ENCODE results near the gene UBR4. TPM values are rescaled to one million over a fixed set of nuclear protein-coding genes. Genes with fewer than 3 reads are reported as not detected.
A peak's percentile ranks its signal among the peaks of the same experiment; 100 is the strongest.

UBR4 gene
- total RNA-seq, 1 experiment from 2014 or later = 126 TPM

- Histone ChIP-seq H3K36me3 (ENCODE audit: control insufficient read depth, insufficient read depth, low read length) (peaks cover 21% of the 10 kb centered on the region), H3K9me3 (ENCODE audit: control insufficient read depth, insufficient read depth, low read depth, low read length) (no peaks in the 10 kb centered on the region), H3K27ac (ENCODE audit: low read length) (peak overlapping the region; percentile 98), H3K27me3 (ENCODE audit: control insufficient read depth, insufficient read depth, low read length) (no peaks in the 10 kb centered on the region), H3K4me1 (ENCODE audit: control insufficient read depth, insufficient read depth, low read length) (peaks cover 33% of the 10 kb centered on the region), H3K4me3 (ENCODE audit: low read depth in 2 of 2, low read length in 2 of 2) (peak overlapping the region; percentile 81 to 90)
- POLR2A ChIA-PET = interaction anchor here (0.6 to 0.7 kb wide), 2 partner anchors 10 to 29 kb away, joined by 4 to 7 read pairs; no protein-coding TSS in a partner anchor
- CTCF ChIA-PET = no interaction called here
- in situ Hi-C loops (cut with HindIII; ENCODE audit: low pct_unique_long_range_greater_than_20kb, low sequenced_read_pairs) = no loop called here
- DNase-seq (ENCODE audit: low read depth, low spot score) (no peak), ATAC-seq (peak; percentile 42)
- intact Hi-C loops (cut with micrococcal nuclease; ENCODE audit: unreplicated experiment) = no loop called here
- TF ChIP-seq SIN3A (IDR thresholded peaks at IDR 0.05; ENCODE audit: borderline replicate concordance, insufficient read depth, low read depth, low read length) (0 out of 2 replicates have a peak, but pooled peaks have one; percentile 35), POLR2AphosphoS5 (IDR thresholded peaks at IDR 0.05; ENCODE audit: low read depth, low read length) (no peak)
- BruUV-seq (replicated peaks) = no TSS peak
Measured at GRCh38 chr1:19209439-19209989, 552 bp downstream of the UBR4 start.

DNA sequence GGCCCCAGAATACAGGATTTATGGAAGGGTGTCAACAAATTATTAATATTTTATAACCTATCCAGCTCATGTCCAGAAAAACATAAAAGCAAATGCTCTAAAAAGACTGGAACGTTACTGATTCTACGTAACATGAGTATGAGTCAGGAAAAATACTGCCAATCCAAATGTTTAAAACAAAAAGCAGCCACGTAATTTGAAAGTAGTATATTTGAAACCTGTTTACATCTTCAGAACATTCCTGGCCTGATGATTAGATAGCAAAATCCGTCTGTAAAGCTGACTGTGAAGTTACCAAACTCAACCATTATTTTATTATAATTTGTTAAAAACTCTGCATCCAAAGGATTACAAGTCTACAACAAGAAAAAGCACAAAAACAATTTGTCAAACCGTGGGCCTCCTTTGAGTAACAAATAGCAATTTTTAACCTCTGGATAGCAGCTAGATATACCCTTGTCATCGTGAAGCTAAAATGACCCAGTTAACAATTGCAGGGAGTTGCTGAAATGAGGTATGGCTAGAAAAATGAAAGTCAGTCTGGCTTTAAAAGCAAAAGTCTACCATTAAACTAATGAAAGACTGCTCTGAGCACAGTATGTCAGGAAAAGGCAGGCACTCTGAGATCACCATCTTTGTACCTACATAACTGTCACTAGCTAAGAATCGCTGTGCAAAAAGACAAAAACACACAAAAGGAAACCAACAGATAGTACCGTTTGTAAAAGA lies 1.2 kb downstream of the UBR4 start:
- in situ Hi-C loops (cut with HindIII; ENCODE audit: low pct_unique_long_range_greater_than_20kb, low sequenced_read_pairs) (no loop called here), intact Hi-C loops (cut with micrococcal nuclease; ENCODE audit: unreplicated experiment) (no loop called here)
- Histone ChIP-seq H3K9me3 (ENCODE audit: control insufficient read depth, insufficient read depth, low read depth, low read length) (no peaks in the 10 kb centered on the region), H3K27ac (ENCODE audit: low read length) (peak overlapping the region; percentile 98), H3K4me1 (ENCODE audit: control insufficient read depth, insufficient read depth, low read length) (peaks cover 33% of the 10 kb centered on the region), H3K36me3 (ENCODE audit: control insufficient read depth, insufficient read depth, low read length) (peaks cover 15% of the 10 kb centered on the region), H3K4me3 (ENCODE audit: low read depth in 2 of 2, low read length in 2 of 2) (peak overlapping the region; percentile 81 to 90), H3K27me3 (ENCODE audit: control insufficient read depth, insufficient read depth, low read length) (no peaks in the 10 kb centered on the region)
- CTCF ChIA-PET = no interaction called here
- TF ChIP-seq, protein P1, sequence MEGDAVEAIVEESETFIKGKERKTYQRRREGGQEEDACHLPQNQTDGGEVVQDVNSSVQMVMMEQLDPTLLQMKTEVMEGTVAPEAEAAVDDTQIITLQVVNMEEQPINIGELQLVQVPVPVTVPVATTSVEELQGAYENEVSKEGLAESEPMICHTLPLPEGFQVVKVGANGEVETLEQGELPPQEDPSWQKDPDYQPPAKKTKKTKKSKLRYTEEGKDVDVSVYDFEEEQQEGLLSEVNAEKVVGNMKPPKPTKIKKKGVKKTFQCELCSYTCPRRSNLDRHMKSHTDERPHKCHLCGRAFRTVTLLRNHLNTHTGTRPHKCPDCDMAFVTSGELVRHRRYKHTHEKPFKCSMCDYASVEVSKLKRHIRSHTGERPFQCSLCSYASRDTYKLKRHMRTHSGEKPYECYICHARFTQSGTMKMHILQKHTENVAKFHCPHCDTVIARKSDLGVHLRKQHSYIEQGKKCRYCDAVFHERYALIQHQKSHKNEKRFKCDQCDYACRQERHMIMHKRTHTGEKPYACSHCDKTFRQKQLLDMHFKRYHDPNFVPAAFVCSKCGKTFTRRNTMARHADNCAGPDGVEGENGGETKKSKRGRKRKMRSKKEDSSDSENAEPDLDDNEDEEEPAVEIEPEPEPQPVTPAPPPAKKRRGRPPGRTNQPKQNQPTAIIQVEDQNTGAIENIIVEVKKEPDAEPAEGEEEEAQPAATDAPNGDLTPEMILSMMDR (IDR thresholded peaks at IDR 0.05) = no peak
- TF ChIP-seq POLR2AphosphoS5 (IDR thresholded peaks at IDR 0.05; ENCODE audit: low read depth, low read length) = no peak
- no peak for TF ChIP-seq SIN3A (IDR thresholded peaks at IDR 0.05; ENCODE audit: borderline replicate concordance, insufficient read depth, low read depth, low read length)
- TF ChIP-seq, protein P2, sequence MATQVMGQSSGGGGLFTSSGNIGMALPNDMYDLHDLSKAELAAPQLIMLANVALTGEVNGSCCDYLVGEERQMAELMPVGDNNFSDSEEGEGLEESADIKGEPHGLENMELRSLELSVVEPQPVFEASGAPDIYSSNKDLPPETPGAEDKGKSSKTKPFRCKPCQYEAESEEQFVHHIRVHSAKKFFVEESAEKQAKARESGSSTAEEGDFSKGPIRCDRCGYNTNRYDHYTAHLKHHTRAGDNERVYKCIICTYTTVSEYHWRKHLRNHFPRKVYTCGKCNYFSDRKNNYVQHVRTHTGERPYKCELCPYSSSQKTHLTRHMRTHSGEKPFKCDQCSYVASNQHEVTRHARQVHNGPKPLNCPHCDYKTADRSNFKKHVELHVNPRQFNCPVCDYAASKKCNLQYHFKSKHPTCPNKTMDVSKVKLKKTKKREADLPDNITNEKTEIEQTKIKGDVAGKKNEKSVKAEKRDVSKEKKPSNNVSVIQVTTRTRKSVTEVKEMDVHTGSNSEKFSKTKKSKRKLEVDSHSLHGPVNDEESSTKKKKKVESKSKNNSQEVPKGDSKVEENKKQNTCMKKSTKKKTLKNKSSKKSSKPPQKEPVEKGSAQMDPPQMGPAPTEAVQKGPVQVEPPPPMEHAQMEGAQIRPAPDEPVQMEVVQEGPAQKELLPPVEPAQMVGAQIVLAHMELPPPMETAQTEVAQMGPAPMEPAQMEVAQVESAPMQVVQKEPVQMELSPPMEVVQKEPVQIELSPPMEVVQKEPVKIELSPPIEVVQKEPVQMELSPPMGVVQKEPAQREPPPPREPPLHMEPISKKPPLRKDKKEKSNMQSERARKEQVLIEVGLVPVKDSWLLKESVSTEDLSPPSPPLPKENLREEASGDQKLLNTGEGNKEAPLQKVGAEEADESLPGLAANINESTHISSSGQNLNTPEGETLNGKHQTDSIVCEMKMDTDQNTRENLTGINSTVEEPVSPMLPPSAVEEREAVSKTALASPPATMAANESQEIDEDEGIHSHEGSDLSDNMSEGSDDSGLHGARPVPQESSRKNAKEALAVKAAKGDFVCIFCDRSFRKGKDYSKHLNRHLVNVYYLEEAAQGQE (IDR thresholded peaks at IDR 0.05; ENCODE audit: insufficient read depth in 1 of 2, low read depth in 2 of 2, low read length in 1 of 2) = no peak
- TF ChIP-seq TCF7L2 (IDR thresholded peaks at IDR 0.05; ENCODE audit: low read depth, low read length) = no peak
- ATAC-seq = no peak
- POLR2A ChIA-PET = interaction anchor here (0.6 to 0.7 kb wide), 2 partner anchors 9 to 28 kb away, joined by 4 to 7 read pairs; no protein-coding TSS in a partner anchor
- TSS peak; percentile 72 for BruUV-seq (replicated peaks)
- no peak for DNase-seq (ENCODE audit: low read depth, low spot score)

DNA sequence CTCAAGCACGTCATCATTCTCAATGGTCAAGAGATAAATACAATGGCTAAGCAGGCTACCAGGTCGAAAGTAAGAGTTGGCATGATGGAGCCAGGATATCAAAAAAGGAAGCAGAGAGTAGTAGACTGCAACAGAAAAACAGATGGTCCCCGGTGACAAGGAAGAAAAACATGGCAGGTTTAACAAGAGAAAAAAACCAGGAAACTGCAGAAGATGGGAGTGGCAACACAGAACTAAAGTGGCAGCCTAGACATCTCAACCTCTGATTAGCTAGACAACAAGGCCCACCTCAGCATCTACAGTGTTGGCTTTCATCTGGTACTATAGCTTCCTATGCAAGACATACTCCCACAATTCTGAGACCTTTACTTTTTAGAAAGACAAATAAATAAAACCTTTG lies 3.1 kb downstream of the UBR4 start:
- CTCF ChIA-PET = no interaction called here
- intact Hi-C loops (cut with micrococcal nuclease; ENCODE audit: unreplicated experiment) = no loop called here
- TF ChIP-seq TCF7L2 (IDR thresholded peaks at IDR 0.05; ENCODE audit: low read depth, low read length) (no peak), SIN3A (IDR thresholded peaks at IDR 0.05; ENCODE audit: borderline replicate concordance, insufficient read depth, low read depth, low read length) (no peak), POLR2AphosphoS5 (IDR thresholded peaks at IDR 0.05; ENCODE audit: low read depth, low read length) (no peak)
- TF ChIP-seq, protein P1 (IDR thresholded peaks at IDR 0.05) = no peak
- TF ChIP-seq, protein P2 (IDR thresholded peaks at IDR 0.05; ENCODE audit: insufficient read depth in 1 of 2, low read depth in 2 of 2, low read length in 1 of 2) = no peak

More for the DNA sequence above, 3.1 kb downstream of the UBR4 start:
- Histone ChIP-seq H3K27me3 (ENCODE audit: control insufficient read depth, insufficient read depth, low read length) (no peaks in the 10 kb centered on the region), H3K9me3 (ENCODE audit: control insufficient read depth, insufficient read depth, low read depth, low read length) (no peaks in the 10 kb centered on the region), H3K27ac (ENCODE audit: low read length) (no peak overlapping the region), H3K4me3 (ENCODE audit: low read depth in 2 of 2, low read length in 2 of 2) (no peak overlapping the region), H3K36me3 (ENCODE audit: control insufficient read depth, insufficient read depth, low read length) (peaks cover 3% of the 10 kb centered on the region; the same call in 1 of the 2 replicates), H3K4me1 (ENCODE audit: control insufficient read depth, insufficient read depth, low read length) (peaks cover 29% of the 10 kb centered on the region)
- in situ Hi-C loops (cut with HindIII; ENCODE audit: low pct_unique_long_range_greater_than_20kb, low sequenced_read_pairs) = no loop called here
- ATAC-seq (no peak), DNase-seq (ENCODE audit: low read depth, low spot score) (no peak)
- no TSS peak for BruUV-seq (replicated peaks)
- POLR2A ChIA-PET = no interaction called here

Data from Panc1 (cell line).